ENCODE measurements around the gene SEZ6L.

SEZ6L gene

DNA sequence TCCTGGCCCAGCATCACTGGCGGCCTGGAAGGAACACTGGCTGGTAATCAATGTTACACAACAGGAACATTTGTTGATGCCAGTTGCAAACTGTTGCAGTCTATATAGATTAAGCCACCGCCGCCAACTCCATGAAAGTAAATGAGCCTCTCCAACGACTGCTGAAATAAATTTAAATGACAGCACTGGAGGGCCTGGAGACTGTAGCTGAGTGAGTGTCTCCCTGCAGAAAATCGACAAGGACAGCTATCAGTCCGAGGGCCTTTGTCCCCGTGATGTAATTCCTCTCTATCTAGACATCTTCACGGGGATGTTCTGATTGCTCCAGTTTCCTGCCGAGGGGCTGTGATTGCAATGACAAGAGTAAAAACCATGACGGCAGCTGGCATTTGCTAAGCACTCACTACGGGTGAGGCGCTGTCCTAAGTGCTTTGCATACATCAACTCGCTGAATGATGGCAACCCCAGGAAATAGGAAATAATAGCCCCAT lies 120.4 kb downstream of the SEZ6L start:
- H3K27me3 ChIP-seq (ENCODE audit: control insufficient read depth, low read length): peaks cover 3% of the 10 kb centered on the region; the same call in 1 of the 2 replicates
- H3K36me3 ChIP-seq (ENCODE audit: control insufficient read depth, low read length): no peaks in the 10 kb centered on the region
- H3K27ac ChIP-seq (ENCODE audit: low read depth, low read length): no peak overlapping the region
- H3F3A ChIP-seq (ENCODE audit: control insufficient read depth, insufficient read depth): no peaks in the 10 kb centered on the region
- no peaks in the 10 kb centered on the region for H3K79me2 ChIP-seq (ENCODE audit: control insufficient read depth, low read length)
- no peaks in the 10 kb centered on the region for H3K9me2 ChIP-seq (replicated peaks; ENCODE audit: control insufficient read depth, low read length)
- no peak overlapping the region for H3K4me3 ChIP-seq (ENCODE audit: low read length)
- TF ChIP-seq, protein P1, sequence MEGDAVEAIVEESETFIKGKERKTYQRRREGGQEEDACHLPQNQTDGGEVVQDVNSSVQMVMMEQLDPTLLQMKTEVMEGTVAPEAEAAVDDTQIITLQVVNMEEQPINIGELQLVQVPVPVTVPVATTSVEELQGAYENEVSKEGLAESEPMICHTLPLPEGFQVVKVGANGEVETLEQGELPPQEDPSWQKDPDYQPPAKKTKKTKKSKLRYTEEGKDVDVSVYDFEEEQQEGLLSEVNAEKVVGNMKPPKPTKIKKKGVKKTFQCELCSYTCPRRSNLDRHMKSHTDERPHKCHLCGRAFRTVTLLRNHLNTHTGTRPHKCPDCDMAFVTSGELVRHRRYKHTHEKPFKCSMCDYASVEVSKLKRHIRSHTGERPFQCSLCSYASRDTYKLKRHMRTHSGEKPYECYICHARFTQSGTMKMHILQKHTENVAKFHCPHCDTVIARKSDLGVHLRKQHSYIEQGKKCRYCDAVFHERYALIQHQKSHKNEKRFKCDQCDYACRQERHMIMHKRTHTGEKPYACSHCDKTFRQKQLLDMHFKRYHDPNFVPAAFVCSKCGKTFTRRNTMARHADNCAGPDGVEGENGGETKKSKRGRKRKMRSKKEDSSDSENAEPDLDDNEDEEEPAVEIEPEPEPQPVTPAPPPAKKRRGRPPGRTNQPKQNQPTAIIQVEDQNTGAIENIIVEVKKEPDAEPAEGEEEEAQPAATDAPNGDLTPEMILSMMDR (IDR thresholded peaks at IDR 0.05; ENCODE audit: low read depth, low read length, poor library complexity, severe bottlenecking): no peak
- no peak for TF ChIP-seq EZH2phosphoT487 (IDR thresholded peaks at IDR 0.05; ENCODE audit: borderline replicate concordance, low read length)
- H3K9me3 ChIP-seq (ENCODE audit: control insufficient read depth, insufficient read depth, low read length): no peaks in the 10 kb centered on the region
- no peak overlapping the region for H3K4me2 ChIP-seq (ENCODE audit: low read length)
- H4K20me1 ChIP-seq (ENCODE audit: control insufficient read depth, insufficient read depth, low read depth, low read length): no peaks in the 10 kb centered on the region
- peaks cover 7% of the 10 kb centered on the region for H3K4me1 ChIP-seq (ENCODE audit: control insufficient read depth, low read length)

DNA sequence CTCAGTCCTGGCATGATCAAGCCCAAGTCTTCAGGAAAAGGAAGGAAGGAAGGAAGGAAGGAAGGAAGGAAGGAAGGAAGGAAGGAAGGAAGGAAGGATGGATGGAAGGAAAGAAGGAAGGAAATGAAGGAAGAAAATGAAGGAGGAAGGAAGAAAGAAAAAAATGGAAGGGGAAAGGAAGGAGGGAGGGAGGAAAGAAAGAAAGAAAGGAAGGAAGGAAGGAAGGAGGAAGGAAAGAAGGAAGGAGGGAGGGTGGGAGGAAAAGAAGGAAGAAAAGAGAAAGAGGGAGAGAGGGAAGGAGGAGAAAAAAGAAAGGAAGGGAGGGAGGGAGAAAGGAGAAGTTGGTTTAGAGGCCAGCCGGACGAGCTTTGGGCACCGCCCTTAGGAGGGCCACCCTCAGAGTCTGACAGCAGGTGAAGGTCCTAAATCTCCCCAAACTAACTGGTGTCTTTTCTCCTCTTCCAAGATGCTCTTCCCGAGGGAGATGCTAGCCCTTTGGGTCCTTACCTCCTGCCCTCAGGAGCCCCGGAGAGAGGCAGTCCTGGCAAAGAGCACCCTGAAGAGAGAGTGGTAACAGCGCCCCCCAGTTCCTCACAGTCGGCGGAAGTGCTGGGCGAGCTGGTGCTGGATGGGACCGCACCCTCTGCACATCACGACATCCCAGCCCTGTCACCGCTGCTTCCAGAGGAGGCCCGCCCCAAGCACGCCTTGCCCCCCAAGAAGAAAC lies 122.8 kb downstream of the SEZ6L start:
- Histone ChIP-seq H3K9me3 (ENCODE audit: control insufficient read depth, insufficient read depth, low read length) (no peaks in the 10 kb centered on the region), H3K4me2 (ENCODE audit: low read length) (no peak overlapping the region), H3K36me3 (ENCODE audit: control insufficient read depth, low read length) (no peaks in the 10 kb centered on the region), H3K79me2 (ENCODE audit: control insufficient read depth, low read length) (no peaks in the 10 kb centered on the region), H3K27ac (ENCODE audit: low read depth, low read length) (no peak overlapping the region), H3K27me3 (ENCODE audit: control insufficient read depth, low read length) (peaks cover 3% of the 10 kb centered on the region; the same call in 1 of the 2 replicates), H3F3A (ENCODE audit: control insufficient read depth, insufficient read depth) (no peaks in the 10 kb centered on the region), H4K20me1 (ENCODE audit: control insufficient read depth, insufficient read depth, low read depth, low read length) (no peaks in the 10 kb centered on the region), H3K4me3 (ENCODE audit: low read length) (no peak overlapping the region), H3K4me1 (ENCODE audit: control insufficient read depth, low read length) (peaks cover 12% of the 10 kb centered on the region), H3K9me2 (replicated peaks; ENCODE audit: control insufficient read depth, low read length) (no peaks in the 10 kb centered on the region)
- TF ChIP-seq, protein P1 (IDR thresholded peaks at IDR 0.05; ENCODE audit: low read depth, low read length, poor library complexity, severe bottlenecking): no peak
- TF ChIP-seq EZH2phosphoT487 (IDR thresholded peaks at IDR 0.05; ENCODE audit: borderline replicate concordance, low read length): no peak

DNA sequence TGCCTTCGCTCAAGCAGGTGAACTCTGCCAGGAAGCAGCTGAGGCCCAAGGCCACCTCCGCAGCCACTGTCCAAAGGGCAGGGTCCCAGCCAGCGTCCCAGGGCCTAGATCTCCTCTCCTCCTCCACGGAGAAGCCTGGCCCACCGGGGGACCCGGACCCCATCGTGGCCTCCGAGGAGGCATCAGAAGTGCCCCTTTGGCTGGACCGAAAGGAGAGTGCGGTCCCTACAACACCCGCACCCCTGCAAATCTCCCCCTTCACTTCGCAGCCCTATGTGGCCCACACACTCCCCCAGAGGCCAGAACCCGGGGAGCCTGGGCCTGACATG lies 123.4 kb downstream of the SEZ6L start:
- H3K4me2 ChIP-seq (ENCODE audit: low read length): no peak overlapping the region
- H3K4me1 ChIP-seq (ENCODE audit: control insufficient read depth, low read length): peaks cover 12% of the 10 kb centered on the region
- H4K20me1 ChIP-seq (ENCODE audit: control insufficient read depth, insufficient read depth, low read depth, low read length): no peaks in the 10 kb centered on the region
- H3K36me3 ChIP-seq (ENCODE audit: control insufficient read depth, low read length): no peaks in the 10 kb centered on the region
- H3K27ac ChIP-seq (ENCODE audit: low read depth, low read length): no peak overlapping the region
- no peaks in the 10 kb centered on the region for H3K9me3 ChIP-seq (ENCODE audit: control insufficient read depth, insufficient read depth, low read length)
- TF ChIP-seq EZH2phosphoT487 (IDR thresholded peaks at IDR 0.05; ENCODE audit: borderline replicate concordance, low read length): no peak
- TF ChIP-seq, protein P1 (IDR thresholded peaks at IDR 0.05; ENCODE audit: low read depth, low read length, poor library complexity, severe bottlenecking): no peak
- H3K4me3 ChIP-seq (ENCODE audit: low read length): no peak overlapping the region
- no peaks in the 10 kb centered on the region for H3K79me2 ChIP-seq (ENCODE audit: control insufficient read depth, low read length)
- H3K27me3 ChIP-seq (ENCODE audit: control insufficient read depth, low read length): no peaks in the 10 kb centered on the region; the same call in 1 of the 2 replicates
- no peaks in the 10 kb centered on the region for H3K9me2 ChIP-seq (replicated peaks; ENCODE audit: control insufficient read depth, low read length)
- no peaks in the 10 kb centered on the region for H3F3A ChIP-seq (ENCODE audit: control insufficient read depth, insufficient read depth)
